Muscle layer of duodenum (tissue), 2 donors: Measurements from ENCODE around the gene THBS3.
"Not testable (repeated sequence)": the region's sequence is repeated elsewhere in the genome, so short reads cannot be mapped to it uniquely, and the experiment has no call there.

Source experiments
- H3K27ac ChIP-seq: one replicate; pipeline ENCODE4 v1.7.0; 2013; ENCODE audit warnings: mild to moderate bottlenecking, low read length
- H3K27me3 ChIP-seq: one replicate; pipeline ENCODE4 v1.7.0; 2013; ENCODE audit warnings: low read depth, mild to moderate bottlenecking, control low read depth, low read length
- H3K36me3 ChIP-seq, 2 donors: one replicate each; pipeline ENCODE4 v1.7.0; 2013; ENCODE audit warnings: low read length in 2 of 2, control low read depth in 1 of 2, mild to moderate bottlenecking in 1 of 2; ENCODE audit not compliant: insufficient read depth in 2 of 2, control insufficient read depth in 1 of 2
- H3K4me1 ChIP-seq, 2 donors: one replicate each; pipeline ENCODE4 v1.7.0; 2013; ENCODE audit warnings: low read length in 2 of 2, mild to moderate bottlenecking in 2 of 2, control low read depth in 1 of 2, moderate library complexity in 1 of 2; ENCODE audit not compliant: insufficient read depth in 2 of 2, control insufficient read depth in 1 of 2
- H3K4me3 ChIP-seq, 2 donors: one replicate each; pipeline ENCODE4 v1.7.0; 2013; ENCODE audit warnings: low read length in 2 of 2, low read depth in 1 of 2, mild to moderate bottlenecking in 1 of 2
- H3K9me3 ChIP-seq, 2 donors: one replicate each; pipeline ENCODE4 v1.7.0; 2013; ENCODE audit warnings: low read length in 2 of 2, control low read depth in 1 of 2, mild to moderate bottlenecking in 1 of 2; ENCODE audit not compliant: control insufficient read depth in 1 of 2
- donor health status: healthy.

Gene THBS3

DNA sequence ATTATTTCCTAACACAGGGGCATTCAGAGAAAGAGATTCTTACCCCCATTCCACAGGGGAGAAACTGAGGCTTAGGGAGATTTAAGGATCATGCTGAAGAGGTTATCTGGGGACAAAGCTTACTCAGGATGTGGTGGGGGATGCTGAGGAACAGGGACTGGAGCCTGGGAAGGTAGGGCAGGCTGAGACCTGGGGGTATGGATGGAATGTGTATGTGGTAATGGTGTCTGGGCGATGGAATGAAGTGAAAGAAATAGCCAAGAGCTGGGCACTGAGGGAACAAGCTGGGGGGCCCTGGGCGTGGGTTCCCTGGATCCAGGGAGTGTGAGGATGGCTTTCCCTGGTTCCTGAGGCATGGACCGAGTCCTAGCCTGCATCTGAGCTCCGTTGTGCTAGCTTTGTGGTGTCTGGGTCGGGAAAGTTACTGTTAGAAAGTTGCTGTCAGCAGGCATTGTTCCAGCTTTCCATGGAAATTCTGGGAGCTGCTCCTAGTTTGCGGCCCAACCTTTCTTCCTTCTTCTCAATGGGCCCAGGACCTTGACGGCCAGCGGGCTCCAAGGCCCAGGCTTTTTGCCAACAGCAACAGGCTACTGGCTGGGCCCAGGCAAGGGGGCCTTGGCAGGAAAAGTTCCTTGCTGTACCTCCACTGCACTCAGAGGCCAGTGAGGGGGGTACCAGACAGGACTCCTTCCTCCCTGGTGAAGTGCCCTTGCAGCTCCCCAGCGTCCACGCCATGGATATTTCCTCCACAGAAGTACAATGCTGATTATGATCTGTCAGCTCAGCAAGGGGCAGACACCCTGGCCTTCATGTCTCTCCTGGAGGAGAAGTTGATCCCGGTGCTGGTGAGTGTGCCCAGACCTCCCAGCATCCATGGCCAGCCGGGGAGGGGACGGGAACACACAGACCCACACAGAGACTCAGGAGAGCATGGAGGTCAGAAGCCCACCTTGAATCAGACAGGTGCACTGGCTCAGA lies 24.6 kb upstream of the THBS3 start:
- H3K27ac ChIP-seq, H3K4me3 ChIP-seq, H3K9me3 ChIP-seq, H3K27me3 ChIP-seq: not testable (repeated sequence)
- peaks cover 0 to 12% of the 10 kb centered on the region in 2 donors for H3K36me3 ChIP-seq
- peaks cover 4 to 16% of the 10 kb centered on the region in 2 donors for H3K4me1 ChIP-seq

- H3K36me3 ChIP-seq, H3K4me3 ChIP-seq, H3K9me3 ChIP-seq, H3K27me3 ChIP-seq, H3K27ac ChIP-seq: not testable (repeated sequence)
- H3K4me1 ChIP-seq = peaks cover 4 to 20% of the 10 kb centered on the region in 2 donors
Measured at GRCh38 chr1:155231302-155231701, 23.6 kb upstream of the THBS3 start.

- Histone ChIP-seq H3K4me1 (peaks cover 7 to 28% of the 10 kb centered on the region in 2 donors), H3K27me3 (no peaks in the 10 kb centered on the region), H3K4me3 (peak overlapping the region; percentile 71 to 73), H3K9me3 (no peaks in the 10 kb centered on the region), H3K27ac (peak overlapping the region; percentile 93), H3K36me3 (no peaks in the 10 kb centered on the region)
Measured at GRCh38 chr1:155228096-155228427, 20.4 kb upstream of the THBS3 start.

- Histone ChIP-seq H3K4me1 (peaks cover 7 to 23% of the 10 kb centered on the region in 2 donors), H3K36me3 (no peaks in the 10 kb centered on the region), H3K9me3 (no peaks in the 10 kb centered on the region), H3K27me3 (no peaks in the 10 kb centered on the region), H3K27ac (peak overlapping the region; percentile 93), H3K4me3 (peak overlapping the region; percentile 71 to 73)
Measured at GRCh38 chr1:155227261-155228095, 19.8 kb upstream of the THBS3 start.

DNA sequence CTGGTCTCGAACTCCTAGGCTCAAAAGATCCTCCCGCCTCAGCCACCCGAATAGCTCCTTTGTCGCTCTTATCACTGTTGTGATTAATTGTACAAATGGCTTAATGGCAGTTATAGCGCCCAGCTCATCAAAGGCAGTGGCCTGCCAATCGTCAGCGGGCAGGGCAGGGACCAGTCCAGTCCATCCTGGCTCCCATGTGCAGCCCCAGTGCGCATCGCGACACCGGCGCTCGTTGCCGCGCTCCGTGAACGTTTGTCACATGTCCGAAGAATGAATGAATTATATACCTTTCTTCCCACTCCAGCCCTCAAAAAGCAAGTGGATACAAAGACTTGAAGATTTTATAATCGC lies 19.2 kb upstream of the THBS3 start:
- no peaks in the 10 kb centered on the region for H3K27me3 ChIP-seq
- no peaks in the 10 kb centered on the region for H3K9me3 ChIP-seq
- no peaks in the 10 kb centered on the region for H3K36me3 ChIP-seq
- H3K4me1 ChIP-seq = peaks cover 7 to 20% of the 10 kb centered on the region in 2 donors
- H3K4me3 ChIP-seq = peak overlapping the region; percentile 71 to 73
- peak overlapping the region; percentile 84 for H3K27ac ChIP-seq

DNA sequence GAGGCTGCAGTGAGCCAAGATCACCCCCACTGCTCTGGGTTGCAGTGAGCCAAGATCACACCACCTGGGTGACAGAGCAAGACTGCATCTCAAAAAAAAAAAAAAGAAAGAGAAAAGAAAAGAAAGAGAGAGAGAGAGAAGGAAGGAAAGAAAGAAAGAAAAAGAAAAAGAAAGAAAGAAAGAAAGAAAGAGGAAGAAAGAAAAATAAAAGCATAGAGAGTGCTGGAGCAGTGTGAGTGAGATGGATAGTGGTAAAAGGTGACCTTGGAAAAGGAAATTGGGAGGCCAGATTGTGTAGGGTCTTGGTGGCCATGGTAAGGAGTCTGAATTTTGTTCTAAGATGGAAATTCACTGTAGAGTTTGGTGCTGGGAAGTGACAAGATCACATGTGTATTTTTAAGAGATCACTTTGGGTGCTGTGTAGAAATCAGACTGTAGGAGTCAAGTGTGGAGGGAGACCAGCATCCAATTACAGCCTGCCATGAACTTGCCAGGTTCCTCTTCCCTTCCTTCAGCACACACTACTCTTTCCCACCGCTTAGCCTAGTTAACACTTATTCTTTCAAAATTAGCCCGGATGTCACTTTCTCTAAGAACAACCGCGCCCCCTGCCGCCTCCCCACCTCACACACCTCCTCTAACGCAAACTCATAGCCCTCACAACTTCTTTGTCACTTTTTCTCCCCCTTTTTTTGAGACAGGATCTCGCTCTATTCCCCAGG lies 18.7 kb upstream of the THBS3 start:
- peak overlapping the region; percentile 84 for H3K27ac ChIP-seq
- H3K27me3 ChIP-seq = no peaks in the 10 kb centered on the region
- no peaks in the 10 kb centered on the region for H3K36me3 ChIP-seq
- H3K4me3 ChIP-seq = peak overlapping the region; percentile 71 to 73
- peaks cover 7 to 19% of the 10 kb centered on the region in 2 donors for H3K4me1 ChIP-seq
- no peaks in the 10 kb centered on the region for H3K9me3 ChIP-seq

GRCh38 chr1:155225404-155225759 lies 17.7 kb upstream of the THBS3 start:
- not testable (repeated sequence) for H3K36me3 ChIP-seq, H3K27me3 ChIP-seq, H3K4me3 ChIP-seq, H3K27ac ChIP-seq, H3K9me3 ChIP-seq
- H3K4me1 ChIP-seq = peaks cover 7 to 19% of the 10 kb centered on the region in 2 donors

DNA sequence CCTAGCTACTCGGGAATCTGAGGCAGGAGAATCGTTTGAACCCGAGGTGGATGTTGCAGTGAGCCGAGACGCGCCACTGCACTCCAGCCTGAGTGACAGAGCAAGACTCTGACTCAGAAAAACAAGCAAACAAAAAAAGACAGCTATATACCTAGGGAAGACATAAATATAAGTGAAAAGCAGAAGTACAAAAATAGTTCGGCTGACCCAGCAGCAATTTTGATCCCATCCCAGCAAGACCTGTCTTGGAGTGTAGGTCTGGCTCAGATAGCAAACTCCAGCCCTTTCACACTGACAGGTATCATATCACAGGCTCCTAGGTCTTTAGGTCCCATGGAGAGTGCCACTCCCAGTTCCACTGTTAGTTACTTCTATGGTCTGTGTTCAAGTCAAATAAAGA lies 15.3 kb upstream of the THBS3 start:
- Histone ChIP-seq H3K4me3 (no peak overlapping the region), H3K27ac (no peak overlapping the region), H3K27me3 (no peaks in the 10 kb centered on the region), H3K36me3 (no peaks in the 10 kb centered on the region), H3K4me1 (peaks cover 7 to 19% of the 10 kb centered on the region in 2 donors), H3K9me3 (no peaks in the 10 kb centered on the region)

DNA sequence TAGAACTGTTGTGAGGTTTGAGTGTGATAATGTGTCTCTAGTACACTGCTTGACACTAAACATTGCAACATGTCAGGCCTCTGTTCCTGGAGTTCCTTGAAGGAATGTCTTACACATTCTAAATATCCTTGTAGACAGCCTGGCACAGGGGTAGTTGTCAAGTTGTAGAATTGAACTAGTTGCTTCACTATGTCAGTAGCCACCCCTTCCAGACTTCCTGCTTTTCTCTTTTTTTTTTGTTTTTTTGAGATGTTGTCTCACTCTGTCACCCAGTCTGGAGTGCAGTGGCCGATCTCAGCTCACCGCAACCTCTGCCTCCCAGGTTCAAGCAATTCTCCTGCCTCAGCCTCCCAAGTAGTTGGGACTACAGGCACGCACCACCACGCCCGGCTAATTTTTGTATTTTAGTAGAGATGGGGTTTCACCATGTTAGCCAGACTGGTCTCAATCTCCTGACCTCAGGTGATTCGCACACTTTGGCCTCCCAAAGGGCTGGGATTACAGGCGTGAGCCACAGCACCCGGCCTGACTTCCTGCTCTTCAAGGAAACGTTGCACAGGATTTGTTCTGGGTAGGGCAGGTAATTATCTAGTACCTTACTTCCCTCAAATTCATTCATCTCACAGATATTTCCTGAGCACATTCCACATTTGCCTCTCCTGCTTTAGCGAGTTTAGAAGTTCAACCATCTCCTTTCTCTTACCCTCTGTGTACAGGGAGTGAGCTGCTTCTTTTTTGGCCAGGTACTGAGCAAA lies 12.7 kb upstream of the THBS3 start:
- not testable (repeated sequence) for H3K4me3 ChIP-seq, H3K9me3 ChIP-seq, H3K36me3 ChIP-seq, H3K27ac ChIP-seq, H3K4me1 ChIP-seq, H3K27me3 ChIP-seq

DNA sequence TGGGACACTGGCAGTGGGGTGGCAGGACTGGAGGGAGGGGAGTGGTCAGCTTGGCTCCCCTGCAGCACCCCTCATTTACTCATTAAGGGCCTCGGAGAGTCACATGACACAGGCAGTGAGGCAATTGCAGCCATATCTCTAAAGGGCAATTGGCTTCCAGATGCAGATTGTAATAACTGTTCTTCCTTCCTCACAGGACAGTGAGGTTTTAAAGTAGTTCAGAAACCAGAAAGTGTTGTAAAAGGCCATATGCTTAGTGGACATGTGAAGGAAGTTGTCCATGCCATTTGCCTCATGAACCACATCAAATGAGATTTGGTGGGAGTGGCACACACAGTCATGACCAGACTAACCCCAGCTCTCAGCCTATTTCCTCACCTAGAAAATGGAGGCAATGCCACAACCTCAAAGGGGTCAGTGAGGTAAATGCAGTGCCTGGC lies 11.9 kb upstream of the THBS3 start:
- no peak overlapping the region for H3K27ac ChIP-seq
- H3K36me3 ChIP-seq = peaks cover 0 to 6% of the 10 kb centered on the region in 2 donors
- no peaks in the 10 kb centered on the region for H3K27me3 ChIP-seq
- H3K4me1 ChIP-seq = peaks cover 0 to 4% of the 10 kb centered on the region in 2 donors
- no peaks in the 10 kb centered on the region for H3K9me3 ChIP-seq
- H3K4me3 ChIP-seq = peak overlapping the region; percentile 26 to 35
